GF-D8 (cell line): ENCODE data around the gene LRRC17.

ENCODE experiments used
- DNase-seq: peaks from one replicate; lab custom pipeline; 2025; lab: John Stamatoyannopoulos, UW

LRRC17 gene

GRCh38 chr7:102912742-102913141 is at the start of gene LRRC17:
Gene LRRC17, plus strand, starts transcription at chr7:102913000. Its CDS starts 20,914 bp downstream, at chr7:102933914.
- DNase-seq: peak; percentile 73

DNA sequence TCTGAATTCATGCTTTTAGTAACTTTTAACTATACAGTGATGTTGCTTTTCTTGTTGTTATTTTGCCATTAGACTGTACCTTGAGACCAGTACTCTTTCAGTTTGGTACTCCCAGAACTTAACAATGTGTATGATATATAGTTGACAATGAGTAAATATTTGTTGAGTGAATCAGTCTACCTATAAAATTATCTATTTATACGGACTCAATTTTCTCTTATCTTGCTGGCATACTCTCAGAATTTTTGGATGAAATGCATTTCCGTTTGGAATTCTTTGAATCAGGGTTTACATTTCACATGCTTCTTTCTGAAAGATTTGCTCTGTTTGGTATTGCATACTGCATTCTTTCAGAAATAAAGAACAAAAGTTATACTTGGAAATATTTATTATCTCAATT is 47.8 kb upstream of the LRRC17 start:
- no peak for DNase-seq

GRCh38 chr7:102866535-102867215 is 46.1 kb upstream of the LRRC17 start:
- DNase-seq: no peak

- no peak for DNase-seq
These were observed 43.6 kb upstream of the LRRC17 start for GRCh38 chr7:102869195-102869594.

- no peak for DNase-seq
These were observed 40.3 kb upstream of the LRRC17 start for GRCh38 chr7:102872460-102872859.

GRCh38 chr7:102873470-102874165 is 39.2 kb upstream of the LRRC17 start:
- DNase-seq: no peak

DNA sequence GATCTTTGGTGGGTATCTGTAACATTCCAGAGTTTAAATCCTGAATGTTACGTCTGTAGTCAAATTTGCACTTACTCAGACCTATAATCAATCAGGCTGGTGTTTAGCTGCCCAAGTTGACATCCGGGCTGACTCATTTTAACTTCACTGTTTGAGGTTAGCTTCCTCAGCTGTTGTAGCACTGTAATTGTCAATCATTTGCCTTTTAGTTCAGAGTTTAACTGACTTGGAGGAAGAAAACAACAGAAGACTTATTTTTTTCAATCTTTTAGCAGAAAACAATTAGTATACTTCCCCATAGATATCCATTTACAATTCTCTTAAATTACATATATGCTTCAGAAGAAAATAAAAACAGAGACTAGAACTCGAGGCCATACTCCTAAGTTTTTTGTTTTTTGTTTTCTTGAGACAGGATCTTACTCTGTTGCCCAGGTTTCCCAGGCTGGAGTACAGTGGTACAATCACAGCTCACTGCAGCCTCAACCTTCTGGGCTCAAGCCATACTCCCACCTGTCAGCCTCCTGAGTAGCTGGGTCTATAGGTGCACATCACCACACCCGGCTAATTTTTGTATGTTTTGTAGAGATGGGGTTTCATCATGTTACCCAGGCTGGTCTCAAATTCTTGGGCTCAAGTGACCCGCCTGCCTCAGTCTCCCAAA is 38.5 kb upstream of the LRRC17 start:
- no peak for DNase-seq

DNA sequence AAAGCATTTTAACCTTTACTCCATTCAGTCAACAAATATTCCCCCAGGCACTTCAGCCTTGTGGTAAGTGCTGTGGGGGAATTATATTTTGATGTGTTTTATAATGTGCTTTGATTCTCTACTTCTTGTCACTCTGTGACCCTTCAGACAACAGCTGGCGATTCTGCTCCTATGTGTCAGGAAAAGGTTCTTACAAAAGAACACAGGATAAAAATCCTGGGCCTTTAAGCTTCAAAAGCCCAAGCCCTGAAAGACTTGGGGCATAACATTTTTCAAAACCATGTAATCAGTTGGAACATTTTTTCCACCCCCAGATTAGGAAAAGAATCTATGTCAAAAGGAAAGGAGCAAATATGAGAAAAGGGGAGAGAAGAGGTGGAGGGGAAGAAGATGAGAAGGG is 37.8 kb upstream of the LRRC17 start:
- no peak for DNase-seq

DNA sequence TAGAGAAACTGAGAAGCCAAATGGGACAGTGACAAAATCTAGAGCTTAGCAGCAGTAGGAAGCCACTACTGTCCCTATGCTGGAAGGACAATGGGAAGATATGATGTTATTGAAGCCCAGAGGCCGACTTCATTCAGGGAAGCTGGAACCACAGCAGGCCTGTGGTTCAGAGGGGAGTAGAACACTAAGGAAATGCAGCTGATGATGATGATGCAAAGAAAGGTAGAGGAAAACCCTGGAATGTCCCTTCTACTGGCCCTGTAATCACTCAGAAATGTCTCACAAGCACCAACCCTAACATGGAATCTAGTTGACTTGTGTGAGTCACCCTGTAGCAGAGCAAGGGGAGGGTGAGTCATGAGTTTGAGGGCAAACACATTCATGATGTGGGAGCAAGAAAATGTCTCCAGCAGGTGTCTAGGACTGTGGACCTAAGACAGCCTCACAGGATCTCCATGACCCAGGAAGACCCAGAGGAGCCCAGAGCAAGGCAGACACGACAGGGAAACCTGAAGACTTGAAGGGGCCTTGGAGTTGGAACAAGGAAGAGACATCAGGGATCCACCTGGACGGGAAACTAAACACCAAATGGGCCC is 37.0 kb upstream of the LRRC17 start:
- DNase-seq: no peak

GRCh38 chr7:102883098-102883860 is 29.5 kb upstream of the LRRC17 start:
- DNase-seq: no peak

DNA sequence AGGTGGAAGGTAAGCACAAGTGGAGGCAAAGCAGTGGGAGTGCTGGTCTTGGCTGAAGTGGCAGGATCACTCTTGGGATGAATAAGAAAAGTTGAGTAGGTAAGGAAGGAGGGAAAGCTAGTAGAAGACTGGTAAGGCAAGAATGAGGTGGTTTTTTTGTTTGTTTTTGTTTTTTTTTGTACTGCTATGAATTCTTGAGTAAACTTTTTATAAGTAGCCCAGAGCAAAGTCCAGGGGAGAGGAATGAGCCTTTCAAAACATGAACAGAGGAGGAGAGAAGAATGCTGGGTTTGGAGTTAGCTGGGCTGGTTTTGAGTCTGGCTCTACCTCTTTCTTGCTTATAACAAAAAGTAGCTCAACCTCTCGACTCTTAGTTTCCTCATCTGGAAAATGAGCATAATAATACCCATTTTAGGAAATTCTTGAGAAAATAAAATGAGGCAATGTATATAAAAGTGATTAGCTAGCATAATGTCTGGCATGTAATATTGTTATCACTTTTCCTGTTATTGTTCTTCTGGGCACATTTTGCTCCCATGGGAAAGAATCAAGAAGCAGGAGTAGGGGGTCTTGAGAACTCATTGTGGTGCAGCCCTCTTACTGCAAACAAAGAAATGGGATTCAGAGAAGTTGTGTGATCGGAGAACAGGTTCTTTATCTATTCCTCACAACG is 24.1 kb upstream of the LRRC17 start:
- DNase-seq: no peak

DNA sequence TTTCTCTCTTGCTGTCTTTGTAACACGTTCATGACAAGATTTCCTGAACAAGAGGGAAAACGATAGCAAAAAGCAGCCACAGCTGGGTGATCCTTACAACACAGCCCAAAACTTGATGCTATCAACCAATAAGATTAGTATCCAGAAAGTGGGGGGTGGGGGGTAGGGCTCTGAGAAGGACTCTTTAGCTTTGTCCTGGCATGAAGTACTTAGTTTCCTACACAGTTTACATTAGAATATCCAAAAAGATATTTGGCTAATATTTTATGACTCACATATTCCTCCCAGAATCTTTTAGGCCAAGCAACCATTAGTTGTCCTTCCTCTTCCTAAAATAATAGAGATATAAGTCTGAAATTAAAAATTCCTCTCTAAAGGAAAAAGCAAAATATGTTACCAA is 22.9 kb upstream of the LRRC17 start:
- no peak for DNase-seq

DNA sequence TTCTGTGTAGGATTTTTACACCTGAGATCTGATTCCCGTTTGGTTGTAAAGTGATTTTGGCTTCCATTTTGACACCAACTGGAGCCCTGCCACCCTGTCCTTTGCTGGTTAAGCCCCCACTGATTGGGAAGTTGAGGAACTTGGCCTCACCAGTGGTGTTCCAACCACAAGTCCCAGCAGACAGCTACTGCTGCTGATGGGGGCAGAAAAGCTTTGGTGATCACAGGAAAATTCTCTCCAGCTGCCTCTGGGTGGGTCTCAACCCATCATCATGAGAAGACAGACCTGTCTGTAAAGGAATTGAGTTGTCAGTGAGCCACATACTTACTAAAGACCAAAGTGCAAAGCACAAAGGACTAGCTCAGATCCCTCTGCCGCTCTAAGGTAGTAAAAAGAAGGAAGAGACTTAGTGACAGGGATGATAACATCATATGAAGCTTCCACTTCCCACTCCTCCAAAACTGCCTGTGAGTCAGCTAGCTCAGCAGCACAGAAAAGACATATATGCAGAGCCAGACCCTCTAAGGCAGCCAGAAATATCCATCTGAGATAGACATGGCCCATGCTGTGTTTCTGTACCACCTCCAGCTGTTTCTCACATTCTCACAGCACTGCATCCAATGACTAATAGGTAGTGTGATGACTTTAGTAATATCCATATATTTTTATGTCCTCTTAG is 22.4 kb upstream of the LRRC17 start:
- peak; percentile 69 for DNase-seq

DNA sequence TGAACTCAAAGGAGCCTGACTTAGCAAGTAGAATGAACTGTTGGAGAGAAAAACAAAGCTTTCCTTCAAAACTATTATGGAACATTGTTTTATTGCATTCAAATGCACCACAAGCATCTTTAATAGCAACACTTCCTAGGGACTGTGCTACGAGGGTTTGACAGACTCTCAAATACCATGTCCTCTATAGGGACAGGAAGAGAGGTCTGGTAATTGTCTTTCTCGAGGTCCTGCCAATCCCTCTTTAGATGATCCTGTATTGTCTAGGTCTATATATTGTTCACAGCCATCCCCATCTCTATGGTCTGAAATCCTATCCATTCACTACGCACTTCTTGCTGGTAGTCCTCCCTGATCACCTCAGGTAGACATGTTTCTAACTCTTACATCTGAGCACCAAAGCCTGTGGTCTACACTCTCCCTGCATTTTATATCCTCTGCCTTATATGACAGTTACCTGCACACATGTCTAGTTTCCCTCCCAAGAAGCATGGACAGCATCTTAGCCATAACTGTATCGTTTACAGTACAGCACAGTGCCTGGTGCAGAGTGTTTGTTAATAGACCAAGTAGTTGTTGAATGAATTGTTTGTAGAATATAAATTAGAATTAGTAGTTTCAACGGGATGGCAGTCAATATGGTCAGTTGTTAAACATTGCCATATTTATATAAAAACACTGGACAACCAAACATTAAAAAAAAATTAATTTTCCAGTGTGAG is 21.7 kb upstream of the LRRC17 start:
- no peak for DNase-seq

- peak; percentile 40 for DNase-seq
These were observed 21.0 kb upstream of the LRRC17 start for GRCh38 chr7:102891693-102892261.

DNA sequence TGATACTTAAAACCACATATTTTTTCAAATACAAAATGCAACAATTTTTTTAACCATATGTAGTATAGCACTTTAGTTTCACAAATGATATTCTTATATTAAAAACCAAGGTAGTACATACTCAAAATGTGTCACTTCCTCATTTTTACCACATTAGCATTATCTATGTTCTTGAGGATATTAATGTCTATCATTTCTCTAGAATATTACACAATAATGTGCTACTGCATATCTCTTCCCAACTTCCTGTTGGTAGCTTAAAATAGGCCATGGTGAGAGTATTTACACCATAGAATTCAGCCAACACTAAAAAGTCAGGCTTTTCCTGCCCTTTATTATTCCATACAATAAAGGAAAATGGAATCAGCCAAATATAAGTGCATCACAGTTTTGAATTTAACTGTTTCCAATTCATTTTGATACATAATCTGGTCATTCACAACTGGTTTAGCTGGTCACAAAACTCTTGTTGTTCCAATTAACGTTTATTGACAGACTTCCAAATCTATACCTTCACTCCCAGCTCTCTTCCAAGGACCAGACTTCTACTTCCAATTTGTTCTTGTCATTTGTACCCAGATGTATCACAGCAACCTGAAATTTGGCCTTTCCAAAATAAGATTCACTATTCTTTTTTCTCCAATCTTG is 20.0 kb upstream of the LRRC17 start:
- peak; percentile 74 for DNase-seq

- DNase-seq: no peak
These were observed 17.2 kb upstream of the LRRC17 start for GRCh38 chr7:102895602-102896001.

GRCh38 chr7:102896585-102896984 is 16.2 kb upstream of the LRRC17 start:
- no peak for DNase-seq

DNA sequence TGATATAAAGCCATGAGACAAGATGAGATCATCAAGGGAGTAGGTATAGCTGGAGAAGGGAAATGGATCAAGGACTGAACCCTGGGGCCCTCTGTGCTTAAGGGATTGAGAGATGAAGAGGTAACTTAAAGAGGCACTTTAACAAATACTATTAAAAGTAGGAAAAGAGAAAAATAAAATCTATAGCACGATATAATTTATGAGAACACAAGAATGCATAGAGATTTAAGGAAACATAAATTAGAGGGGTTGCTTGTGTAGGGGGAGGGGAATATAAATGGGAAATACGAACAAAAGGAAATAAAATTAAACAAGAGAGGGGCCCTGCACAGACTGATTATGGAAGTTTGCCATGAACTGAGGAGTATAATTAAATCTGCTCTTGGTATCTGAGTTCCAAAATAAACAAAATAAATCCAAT is 15.6 kb upstream of the LRRC17 start:
- DNase-seq: no peak
